GM19438 (cell line): Measurements from ENCODE around the gene FMNL2.
A peak's percentile ranks its signal among the peaks of the same experiment; 100 is the strongest.

Experiments used
- ATAC-seq: cut with Tn5 transposase; IDR thresholded peaks from one replicate; pipeline ENCODE4 v1.9.1; 2021; ENCODE audit warnings: low read depth; ENCODE audit not compliant: unreplicated experiment

Gene FMNL2

GRCh38 chr2:152420936-152421335 lies 86.0 kb downstream of the FMNL2 start:
- ATAC-seq = no peak

- peak; percentile 72 for ATAC-seq
Observed at GRCh38 chr2:152421521-152422370, 86.8 kb downstream of the FMNL2 start.

- ATAC-seq = no peak
Observed at GRCh38 chr2:152423684-152424083, 88.7 kb downstream of the FMNL2 start.

GRCh38 chr2:152425765-152426727 lies 91.1 kb downstream of the FMNL2 start:
- ATAC-seq = no peak

- no peak for ATAC-seq
Observed at GRCh38 chr2:152426801-152427200, 91.8 kb downstream of the FMNL2 start.

GRCh38 chr2:152427902-152428301 lies 92.9 kb downstream of the FMNL2 start:
- no peak for ATAC-seq

- ATAC-seq = no peak
Observed at GRCh38 chr2:152428800-152429582, 94.0 kb downstream of the FMNL2 start.

- no peak for ATAC-seq
Observed at GRCh38 chr2:152430876-152431275, 95.9 kb downstream of the FMNL2 start.

GRCh38 chr2:152431370-152432098 lies 96.6 kb downstream of the FMNL2 start:
- no peak for ATAC-seq

- ATAC-seq = no peak
Observed at GRCh38 chr2:152432206-152432653, 97.3 kb downstream of the FMNL2 start.

- ATAC-seq = no peak
Observed at GRCh38 chr2:152432765-152433164, 97.8 kb downstream of the FMNL2 start.

- no peak for ATAC-seq
Observed at GRCh38 chr2:152433289-152433688, 98.3 kb downstream of the FMNL2 start.

GRCh38 chr2:152433791-152434190 lies 98.8 kb downstream of the FMNL2 start:
- no peak for ATAC-seq

GRCh38 chr2:152434395-152435182 lies 99.6 kb downstream of the FMNL2 start:
- no peak for ATAC-seq

- no peak for ATAC-seq
Observed at GRCh38 chr2:152436148-152436547, 101.2 kb downstream of the FMNL2 start.

- ATAC-seq = no peak
Observed at GRCh38 chr2:152437276-152438108, 102.5 kb downstream of the FMNL2 start.

GRCh38 chr2:152440049-152440448 lies 105.1 kb downstream of the FMNL2 start:
- ATAC-seq = no peak

- ATAC-seq = no peak
Observed at GRCh38 chr2:152440460-152440859, 105.5 kb downstream of the FMNL2 start.
